HG02763 (cell line): Measurements from ENCODE around the gene ARL13B.

Experiments used
- ATAC-seq: cut with Tn5 transposase; IDR thresholded peaks from one replicate; pipeline ENCODE4 v1.9.1; 2021; ENCODE audit warnings: mild to moderate bottlenecking, moderate library complexity; ENCODE audit not compliant: unreplicated experiment

The ARL13B gene

DNA sequence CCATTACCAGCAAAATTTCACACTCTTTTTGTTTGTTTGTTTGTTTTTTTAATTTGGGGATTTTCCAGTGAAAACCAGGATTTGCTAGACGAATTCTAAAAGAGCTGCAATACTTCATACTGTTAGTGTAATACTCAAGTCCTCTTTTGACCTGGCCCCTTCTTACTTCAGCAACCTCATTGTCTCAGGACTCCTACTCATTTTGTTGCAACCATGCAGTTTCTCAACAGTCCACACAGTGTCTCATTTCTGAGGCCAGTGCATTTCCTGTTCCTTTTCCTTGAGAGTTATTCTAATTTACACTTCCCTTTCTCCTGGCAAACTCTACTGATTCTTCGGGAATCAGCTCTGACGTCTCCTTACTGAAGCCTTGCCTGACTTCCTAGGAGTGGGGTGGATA lies 118.5 kb downstream of the ARL13B start:
- no peak for ATAC-seq

DNA sequence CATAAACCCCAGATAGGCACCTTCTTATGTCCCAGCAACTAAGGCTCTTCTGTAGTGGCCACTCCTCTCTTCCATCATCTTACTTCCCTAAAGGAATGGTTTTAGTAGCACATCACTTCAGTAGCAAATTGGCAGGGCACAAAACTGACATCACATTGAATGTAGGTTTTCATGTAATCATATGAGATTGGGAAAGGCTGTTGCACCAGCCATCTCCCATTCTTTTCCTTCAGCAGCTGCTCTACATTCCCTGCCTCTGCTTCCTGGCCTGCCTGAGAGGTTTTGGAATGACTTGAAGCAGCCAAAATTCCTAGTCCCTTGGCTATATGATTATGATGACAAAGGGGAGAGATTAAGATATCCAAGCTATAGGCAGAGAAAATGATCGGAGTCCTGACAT lies 119.4 kb downstream of the ARL13B start:
- ATAC-seq, result no peak

DNA sequence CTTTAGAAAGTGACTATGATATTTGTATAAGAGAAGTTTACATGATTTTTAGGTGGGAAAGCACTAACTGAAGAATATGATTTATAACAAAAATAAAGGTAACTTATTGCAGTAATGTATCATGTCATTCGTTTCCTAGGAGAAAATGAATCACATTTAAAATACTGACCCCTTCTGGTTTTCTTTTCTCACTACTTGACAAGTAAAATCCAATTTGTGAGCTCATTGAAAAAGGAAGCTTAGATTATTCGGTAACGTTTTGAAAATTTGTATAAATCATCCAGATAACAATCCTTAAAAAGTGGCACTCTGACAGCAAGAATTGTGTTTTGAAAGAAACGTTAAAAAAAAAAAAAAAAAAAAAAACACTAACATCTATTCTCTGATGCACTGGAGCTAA lies 121.9 kb downstream of the ARL13B start:
- ATAC-seq, result no peak
